Measurements from ENCODE around the gene POU2AF3.
"Not testable (repeated sequence)": the region's sequence is repeated elsewhere in the genome, so short reads cannot be mapped to it uniquely, and the experiment has no call there.

Gene POU2AF3

DNA sequence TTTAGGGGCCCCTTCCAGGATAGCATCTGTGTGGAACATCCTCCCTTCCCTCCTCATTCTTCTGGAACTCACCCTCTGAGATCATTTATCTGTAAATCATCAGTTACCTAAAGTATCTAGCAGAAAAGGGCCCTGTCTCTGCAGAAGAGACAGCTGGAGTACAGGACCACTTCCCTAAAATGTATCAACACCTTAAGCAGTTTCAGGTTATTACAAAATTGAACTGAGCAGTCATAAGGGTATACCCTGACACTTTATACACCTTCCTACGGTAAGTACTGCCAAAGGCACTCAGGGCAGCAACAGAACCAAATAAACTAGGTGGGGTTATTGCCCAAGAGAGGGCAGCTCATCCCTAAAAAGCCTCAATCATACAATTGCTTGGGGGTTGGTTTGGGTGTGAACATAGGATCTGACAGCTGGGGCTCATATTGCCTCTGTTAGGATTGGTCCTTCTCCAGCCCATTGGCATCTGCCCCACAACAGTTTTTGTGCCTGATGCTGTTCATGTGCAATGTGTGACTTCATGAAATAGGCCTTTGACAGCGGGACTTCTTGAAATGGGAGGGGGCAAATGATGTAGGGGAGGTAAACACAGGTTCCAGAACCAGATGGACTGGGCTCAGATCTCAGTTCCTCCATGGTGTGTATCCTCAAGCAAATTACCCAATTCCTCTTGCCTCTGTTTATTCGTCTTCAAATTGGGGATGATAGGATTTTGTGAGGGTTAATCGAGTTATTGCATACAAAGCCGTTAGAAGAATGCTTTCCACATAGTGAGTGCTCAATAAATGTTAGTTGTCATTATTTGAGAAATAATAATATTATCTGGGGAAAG is 2.9 kb downstream of the POU2AF3 start:
- DNase-seq, result no peak

DNA sequence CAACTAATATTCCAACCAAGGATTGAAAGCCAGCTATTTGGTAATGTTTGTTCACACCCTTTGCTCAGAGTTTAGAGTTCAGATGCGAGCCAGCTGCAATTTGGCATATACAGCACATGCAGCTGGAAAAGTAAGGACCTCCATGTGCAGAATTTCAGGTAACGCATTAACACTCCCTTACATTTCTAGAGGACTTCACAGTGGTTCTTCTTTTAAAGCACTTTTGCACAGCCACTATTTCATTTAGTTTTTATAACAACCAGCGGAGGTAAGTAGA is 3.4 kb downstream of the POU2AF3 start:
- no peak for DNase-seq

DNA sequence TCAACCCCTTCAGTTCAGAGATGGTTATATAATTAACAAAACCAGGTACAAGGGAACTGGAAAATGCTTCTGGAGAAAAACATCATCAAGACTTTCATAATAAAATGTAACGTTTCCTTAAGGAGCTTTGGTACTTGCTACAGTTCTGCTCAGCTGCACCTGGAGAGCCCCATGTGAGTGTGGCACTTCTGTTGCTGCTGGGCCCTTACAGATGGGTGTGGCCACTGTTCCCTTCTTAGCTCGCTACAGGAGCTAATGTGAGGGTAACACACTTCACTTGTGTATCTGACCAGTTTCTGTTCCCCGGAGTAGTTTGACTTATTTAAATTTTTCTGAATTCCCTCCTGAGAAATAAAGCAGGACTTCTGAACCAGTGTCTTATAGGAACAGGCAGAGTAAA is 4.0 kb downstream of the POU2AF3 start:
- no peak for DNase-seq

DNA sequence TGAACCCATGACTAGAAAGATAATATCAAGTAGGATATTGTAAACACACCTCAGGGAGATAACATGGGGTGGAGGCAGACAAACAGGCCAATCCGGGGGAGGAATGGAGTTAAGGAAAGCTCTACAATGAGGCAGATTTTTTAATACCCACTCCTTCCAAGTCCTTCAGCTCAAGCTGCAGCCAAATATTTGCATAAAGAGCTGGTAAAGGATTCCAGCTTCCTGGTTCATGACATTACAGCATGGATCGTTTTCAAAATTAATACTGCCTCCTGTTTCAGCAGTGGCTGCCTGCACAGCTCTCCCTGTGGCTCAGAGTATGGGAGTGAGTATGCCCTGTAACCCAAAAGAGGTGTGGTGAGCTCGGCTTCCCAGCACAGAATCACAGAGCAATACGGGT is 5.1 kb downstream of the POU2AF3 start:
- no peak for DNase-seq

DNA sequence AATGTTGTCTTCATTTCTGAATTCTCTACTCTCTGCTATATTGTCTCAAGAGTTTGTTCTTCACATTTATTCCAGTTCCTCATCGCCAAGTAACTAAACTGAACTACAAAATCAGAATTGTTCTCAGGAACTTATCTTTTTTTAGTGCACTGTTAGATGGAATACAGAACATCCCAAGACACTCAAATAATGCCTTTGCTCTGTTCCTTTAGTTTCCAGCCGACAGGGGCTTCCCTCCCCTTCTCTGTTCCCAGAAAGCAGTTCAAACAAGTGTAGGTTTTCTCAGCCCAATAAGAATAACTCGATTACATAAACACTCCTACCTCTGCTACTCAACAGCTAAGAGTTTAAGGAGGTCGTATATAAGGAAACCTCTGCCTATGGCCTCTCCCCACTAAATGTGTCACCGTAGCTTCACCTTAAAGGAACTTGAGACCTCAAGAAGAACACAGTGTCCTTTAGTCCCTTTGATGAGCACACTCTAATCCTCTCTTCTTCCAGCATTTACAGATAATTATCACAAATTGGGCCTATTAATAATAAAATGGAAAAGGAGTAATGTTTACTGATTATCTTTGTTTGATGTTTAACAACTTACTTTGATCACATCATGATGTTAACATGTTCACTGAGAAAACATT is 6.9 kb downstream of the POU2AF3 start:
- no peak for DNase-seq

DNA sequence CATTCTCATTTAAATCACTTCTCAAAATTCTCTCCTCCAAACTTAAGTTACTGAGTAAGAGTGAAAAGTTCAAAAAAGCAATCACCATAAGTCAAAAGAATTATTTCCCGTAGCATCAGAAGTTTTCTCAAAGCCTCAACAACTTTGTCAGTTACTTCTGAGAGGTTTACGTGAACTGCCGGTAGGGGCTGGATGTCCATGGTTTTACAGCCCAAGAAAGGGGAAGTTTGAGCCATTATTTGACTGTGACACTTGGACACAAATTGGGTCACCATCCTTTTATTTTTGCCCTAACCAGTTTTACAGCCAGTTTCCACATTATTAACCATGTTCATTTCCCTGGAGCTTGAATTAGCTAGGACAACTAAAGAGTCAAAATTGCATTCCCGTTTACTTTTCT is 7.5 kb downstream of the POU2AF3 start:
- DNase-seq, result no peak

DNA sequence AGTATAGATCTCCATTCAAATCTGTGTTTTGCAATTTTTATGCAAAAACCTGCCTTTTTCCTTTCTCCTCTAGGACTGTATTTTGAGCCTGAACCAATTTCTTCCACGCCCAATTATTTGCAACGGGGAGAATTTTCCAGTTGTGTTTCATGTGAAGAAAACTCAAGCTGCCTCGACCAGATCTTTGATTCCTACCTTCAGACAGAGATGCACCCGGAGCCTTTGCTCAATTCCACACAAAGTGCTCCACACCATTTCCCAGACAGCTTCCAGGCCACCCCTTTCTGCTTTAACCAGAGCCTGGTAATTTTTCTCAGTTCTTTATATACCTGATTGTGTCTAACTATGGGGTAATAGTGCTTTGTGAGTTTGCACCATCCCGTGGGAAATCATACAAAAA is 8.0 kb downstream of the POU2AF3 start:
- no peak for DNase-seq

DNA sequence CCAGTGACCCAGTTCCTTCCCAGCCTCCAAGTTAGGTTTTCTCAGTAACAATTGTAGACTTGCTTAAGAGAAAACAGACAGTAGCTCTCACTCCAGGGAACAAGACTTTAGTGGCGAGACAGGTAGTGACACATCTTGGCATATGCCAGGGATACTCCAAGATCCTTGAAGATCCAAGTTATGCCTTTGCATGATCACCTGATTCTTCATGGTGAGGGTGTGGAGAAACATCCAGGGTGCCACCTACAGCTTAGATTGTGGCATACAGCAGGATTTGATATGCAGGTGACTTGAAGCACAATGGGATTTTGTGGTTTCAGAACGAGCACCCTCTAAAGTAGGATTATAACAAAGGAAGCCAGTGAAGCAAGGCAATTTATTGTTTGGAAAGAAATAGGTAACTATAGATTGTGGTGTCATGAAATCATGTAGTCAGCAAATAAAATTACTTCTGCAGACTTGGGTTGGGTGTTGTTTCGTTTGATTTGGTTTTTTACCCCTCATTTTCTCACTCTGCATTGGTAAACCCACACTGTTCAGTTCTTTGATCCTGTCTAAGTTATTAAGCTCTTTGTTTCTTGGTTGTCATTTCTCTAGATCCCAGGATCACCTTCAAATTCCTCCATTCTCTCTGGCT is 9.2 kb downstream of the POU2AF3 start:
- DNase-seq, result no peak

DNA sequence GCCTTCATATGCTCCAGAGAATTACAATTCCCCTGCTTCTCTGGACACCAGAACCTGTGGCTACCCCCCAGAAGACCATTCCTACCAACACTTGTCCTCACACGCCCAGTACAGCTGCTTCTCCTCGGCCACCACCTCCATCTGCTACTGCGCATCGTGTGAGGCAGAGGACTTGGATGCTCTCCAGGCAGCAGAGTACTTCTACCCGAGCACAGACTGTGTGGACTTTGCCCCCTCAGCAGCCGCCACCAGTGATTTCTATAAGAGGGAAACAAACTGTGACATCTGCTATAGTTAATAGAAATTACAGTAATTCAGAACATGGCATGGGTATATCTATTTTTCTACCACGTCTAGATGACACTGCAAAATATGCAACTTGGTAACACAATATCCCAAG is 9.8 kb downstream of the POU2AF3 start:
- DNase-seq, result no peak

DNA sequence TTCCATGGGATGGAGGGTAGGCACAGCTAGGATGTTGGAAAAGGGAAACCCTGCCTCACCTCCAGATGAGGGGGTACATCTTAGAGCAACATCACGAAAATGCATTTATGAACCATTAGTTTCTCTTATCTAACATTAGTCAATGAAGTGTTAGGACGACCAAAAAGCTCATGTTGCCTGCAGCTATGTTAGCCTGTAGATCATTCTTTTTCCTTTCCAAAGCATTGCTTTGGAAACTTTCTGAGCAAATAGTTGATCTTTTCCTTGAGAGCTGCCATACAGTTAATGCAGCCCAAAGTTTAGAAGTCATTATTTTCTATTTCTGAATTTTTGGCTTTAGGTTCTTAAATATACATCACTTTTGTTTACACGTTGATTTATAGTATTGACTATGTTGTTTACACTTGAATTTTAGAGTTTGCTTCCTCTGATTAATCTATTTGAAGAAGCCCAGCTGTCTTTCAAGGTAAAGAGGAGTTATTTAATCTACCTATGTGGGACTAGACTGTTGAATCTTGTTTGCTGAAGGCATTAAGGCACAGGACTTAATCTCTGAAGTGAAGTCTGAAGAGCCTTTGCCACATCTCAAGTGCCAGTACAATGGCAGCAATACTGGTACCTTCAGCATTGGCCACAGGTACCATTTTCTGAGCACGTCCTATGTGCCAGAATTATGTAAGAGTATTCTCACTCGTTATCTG is 11.0 kb downstream of the POU2AF3 start:
- no peak for DNase-seq

DNA sequence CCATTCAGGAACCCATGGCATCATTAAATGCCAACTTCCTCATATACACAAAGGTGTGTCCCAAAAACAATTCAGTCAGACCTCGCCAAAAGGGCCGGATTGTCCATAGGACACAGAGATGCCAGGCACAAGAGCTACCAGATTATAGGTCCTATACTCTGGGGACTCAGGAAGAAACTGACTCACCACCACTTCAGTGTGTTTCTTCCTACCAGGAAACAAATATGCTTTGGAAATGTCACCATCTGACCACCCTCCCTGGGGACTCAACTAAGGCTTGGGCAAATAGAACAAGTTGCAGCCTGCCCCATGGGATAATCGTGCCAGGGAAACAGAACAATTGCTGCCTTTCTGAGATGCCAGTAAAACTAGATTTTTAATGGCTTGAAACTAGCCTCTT is 11.7 kb downstream of the POU2AF3 start:
- DNase-seq, result no peak

DNA sequence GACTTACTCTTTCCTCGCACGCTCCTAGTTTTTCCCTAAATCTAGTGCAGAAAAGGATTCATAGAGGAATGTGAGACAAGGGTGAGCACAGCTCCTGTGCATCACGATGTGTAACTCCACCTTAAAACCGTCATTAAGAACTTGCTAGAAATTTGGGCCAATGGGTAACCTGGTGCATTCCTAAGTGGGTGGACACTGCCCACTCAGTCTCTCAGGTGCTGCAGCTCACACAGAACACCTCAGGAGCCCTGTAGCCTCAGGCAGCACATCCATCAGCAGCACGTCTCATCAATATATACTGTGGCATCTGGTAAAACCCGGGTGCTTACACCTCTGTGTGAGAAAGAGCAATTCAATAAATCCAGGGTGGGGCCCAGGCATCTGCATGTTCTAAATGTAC is 12.4 kb downstream of the POU2AF3 start:
- no peak for DNase-seq

DNA sequence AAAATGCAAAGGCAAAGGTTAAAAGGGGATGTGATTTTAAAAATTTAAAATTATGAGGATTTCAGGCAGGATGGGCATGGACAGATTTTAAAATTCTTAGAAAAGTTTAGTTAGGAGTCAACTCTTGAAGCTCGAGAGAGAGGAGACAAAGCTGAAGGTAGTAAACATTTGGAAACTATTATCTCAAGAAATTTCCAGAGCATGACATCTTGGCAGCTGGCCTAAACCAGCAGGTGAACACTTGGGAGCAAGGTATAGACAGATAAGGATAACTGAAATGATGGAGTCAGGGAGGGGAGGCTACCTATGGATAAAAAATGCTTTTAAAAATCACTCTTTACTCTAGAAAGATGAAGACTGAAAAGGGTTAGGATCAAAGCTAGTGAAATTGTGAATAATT is 13.7 kb downstream of the POU2AF3 start:
- no peak for DNase-seq

DNA sequence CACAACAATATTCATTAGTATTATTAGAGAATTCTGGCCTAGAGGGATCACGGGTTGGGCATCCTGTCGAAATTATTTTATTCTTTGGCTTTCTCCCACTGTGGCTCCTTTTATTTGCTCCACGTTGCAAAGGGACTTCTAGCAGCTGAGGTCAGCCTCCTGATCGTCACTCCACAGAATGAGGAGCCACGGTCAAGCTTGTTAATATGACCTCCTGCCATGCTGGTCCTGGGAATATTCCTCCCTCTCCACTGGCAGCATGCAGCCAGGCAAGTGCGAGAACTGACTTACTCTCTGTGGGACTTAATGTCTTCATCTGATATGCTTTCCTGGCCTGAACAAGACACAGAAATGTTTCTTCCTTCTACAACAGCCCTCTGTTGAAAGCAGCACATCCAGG is 20.9 kb downstream of the POU2AF3 start:
- DNase-seq, result no peak

DNA sequence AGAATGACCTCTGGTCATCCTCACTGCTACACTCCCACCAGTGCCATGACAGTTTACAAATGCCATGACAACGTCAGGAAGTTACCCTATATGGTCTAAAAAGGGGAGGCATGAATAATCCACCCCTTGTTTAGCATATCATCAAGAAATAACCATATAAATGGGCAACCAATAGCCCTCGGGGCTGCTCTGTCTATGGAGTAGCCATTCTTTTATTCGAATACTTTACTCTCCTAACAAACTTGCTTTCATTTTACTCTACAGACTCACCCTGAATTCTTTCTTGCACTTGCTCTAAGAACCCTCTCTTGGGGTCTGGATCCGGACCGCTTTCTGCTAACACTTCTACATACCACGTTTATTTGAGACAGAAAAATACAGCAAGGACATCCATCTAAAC is 21.9 kb downstream of the POU2AF3 start:
- DNase-seq, result not testable (repeated sequence)

DNA sequence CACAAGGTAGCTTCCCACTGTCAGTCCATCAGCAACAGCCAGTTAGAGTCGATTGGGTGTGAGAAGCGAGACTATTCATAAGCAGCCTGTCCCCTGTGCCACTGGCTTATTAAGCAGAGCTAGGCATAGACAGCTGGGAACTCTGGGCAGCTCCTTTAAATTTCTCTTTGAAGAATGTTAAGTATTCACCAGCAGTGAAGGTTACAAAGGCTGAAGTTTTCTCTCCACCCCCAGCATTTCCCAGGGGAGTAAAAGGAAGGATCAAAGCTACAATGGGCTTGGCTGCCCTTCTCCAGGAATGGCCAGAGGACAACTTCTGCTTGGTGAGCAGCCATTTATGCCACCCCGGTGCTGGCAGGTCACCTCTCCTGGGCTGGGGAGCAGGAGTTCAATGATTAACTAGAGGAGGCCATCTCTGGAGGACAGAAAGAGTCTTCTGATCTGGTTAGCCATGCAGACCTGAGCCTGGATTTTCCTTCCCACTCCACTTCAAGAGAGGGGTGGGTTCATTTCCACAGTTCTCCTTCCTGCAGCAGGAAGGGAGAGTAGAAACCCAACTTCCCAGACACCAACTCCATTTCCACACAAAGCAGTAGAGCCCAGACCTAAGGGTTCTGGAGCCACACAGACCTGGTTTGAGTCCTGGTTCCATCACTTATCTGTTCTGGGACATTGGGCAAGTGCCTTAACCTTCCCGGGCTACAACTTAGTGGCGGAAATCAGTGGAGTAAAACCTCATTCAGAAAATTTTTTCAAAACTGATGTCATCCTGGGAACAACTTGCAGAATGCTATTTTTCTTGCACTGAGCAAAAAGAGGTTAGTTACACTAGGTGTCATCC is 22.6 kb downstream of the POU2AF3 start:
- DNase-seq, result no peak

DNA sequence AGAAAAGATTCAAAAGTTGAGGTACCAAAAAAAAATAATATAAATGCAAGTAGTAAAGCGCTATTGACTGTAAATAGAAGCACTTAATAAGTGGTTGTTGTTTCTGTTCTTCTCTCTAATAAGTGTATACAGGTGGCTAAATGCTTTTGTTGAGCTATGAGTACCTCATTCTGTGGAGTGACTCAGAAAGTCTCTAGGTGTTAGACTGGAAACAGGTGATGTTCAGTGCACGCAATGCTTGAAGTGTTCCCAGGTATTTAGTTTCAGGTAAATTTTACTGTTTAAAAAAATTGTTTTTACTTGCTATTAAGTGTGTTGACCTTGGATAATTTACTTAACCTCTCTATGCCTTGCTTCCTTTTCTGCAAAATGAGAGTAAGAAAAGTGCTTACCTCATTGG is 24.2 kb downstream of the POU2AF3 start:
- no peak for DNase-seq

DNA sequence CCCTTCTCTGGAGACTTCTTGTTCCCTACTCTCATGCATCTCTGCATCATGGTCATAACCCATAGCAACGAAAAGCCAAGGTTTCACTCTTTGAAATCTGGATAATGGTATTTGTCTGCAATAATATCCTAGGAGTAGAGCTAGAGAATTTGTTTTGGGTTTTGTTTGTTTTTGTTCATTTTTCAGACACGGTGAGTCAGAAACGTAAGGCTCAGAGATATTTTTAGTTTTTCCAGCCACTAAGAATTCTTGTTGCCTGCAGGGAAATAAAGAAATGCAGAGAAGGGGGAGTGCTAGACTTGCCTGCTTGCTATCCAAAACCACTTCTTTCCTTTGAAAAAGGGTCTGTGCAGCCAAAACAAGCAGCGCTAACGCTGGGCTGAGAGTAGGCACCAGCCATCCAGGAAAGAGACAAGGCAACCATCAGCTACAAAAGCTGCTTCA is 26.0 kb downstream of the POU2AF3 start:
- DNase-seq, result no peak

DNA sequence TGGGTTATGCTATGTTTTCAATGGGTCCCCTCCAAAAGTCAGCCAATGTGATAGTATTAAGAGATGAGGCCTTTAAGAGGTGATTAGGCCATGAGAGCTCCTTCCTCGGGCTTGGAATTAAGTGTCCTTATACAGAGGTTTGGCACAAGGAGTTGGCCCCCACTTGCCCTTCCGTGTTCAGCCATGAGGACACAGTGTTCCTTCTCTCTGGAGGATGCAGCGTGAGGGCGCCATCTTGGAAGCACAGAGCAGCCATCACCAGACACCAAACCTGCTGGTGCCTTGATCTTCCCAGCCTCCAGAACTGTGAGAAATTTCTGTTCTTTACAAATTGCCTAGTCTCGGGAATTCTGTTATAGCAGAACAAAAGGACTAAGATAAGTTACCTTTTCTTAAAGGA is 26.9 kb downstream of the POU2AF3 start:
- no peak for DNase-seq

DNA sequence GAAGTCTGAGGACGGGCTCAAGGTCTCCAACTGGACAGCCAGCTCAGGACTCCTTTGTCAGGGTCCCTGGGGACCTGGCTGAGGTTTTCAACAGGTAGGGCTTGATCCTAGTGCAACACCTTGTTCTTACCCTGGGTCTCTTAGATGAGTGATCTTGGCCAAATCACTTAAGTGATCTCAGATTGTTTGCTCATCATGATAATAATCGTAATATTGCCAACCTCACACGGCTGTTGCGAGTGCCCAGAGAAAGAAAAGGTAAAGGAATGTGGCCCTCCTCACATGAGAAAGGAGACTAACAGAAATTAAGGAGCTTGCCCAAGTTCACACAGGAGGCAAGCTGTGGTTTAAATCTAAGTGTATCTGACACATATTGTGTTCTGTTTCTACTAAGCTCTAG is 28.5 kb downstream of the POU2AF3 start:
- no peak for DNase-seq

DNA sequence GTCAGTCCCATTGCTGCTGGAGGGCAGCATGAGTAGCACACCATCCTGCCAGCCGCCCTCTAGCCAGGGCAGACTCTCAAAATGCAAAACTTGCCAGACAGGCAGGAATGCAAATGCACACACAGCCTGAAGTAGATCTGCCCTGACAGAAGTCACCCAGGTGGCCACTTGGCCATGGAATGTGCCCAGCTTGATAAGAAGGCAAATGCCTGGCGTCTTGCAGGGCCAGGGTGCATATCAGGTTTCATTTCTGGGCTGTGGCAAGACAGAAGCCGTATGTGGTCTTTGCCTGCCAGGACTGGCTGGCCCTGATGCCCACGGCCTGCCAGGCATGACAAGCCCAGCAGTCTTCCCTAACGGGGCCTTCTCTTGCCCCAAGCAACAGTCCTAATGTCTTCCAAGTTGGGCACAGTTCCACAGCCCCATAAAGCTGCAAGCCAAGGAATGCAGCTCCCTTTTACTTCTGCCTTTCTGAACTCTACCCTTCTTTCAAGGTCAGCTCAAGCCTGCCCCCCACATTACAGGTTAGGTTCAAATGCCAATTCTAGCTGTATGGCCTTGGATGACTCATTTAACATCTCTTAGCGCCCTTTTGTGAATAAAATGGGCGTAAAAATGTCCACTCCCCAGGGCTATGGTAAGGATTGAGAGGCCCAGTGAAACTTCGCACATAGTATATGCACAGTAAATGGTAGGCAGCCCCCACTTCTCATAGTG is 29.7 kb downstream of the POU2AF3 start:
- DNase-seq, result no peak

Data from stimulated activated CD8-positive, alpha-beta memory T cell treated with anti-CD3 and anti-CD28 coated beads, Interleukin-4, amount 100 ng/mL, for 48 hours (primary cell).